ENCODE measurements around the gene UQCRC1. TPM values are rescaled to one million over a fixed set of nuclear protein-coding genes. Genes with fewer than 3 reads are reported as not detected.

The UQCRC1 gene
- total RNA-seq, 1 donor, result 131 TPM

GRCh38 chr3:48623851-48624547 lies 14.6 kb upstream of the UQCRC1 start:
- Histone ChIP-seq H3K9me3 (ENCODE audit: low read depth, low read length) (no peaks in the 10 kb centered on the region), H3K4me1 (ENCODE audit: insufficient read depth, low read length) (peaks cover 6% of the 10 kb centered on the region), H3K27me3 (ENCODE audit: insufficient read depth, low read length) (no peaks in the 10 kb centered on the region), H3K4me3 (ENCODE audit: low read length) (no peak overlapping the region)

GRCh38 chr3:48621461-48621869 lies 12.0 kb upstream of the UQCRC1 start, which contains the start of gene TMEM89:
TSS of gene TMEM89 (minus strand) at chr3:48621769. CDS start at chr3:48621756, 13 bp downstream.
- Histone ChIP-seq H3K4me1 (ENCODE audit: insufficient read depth, low read length) (peaks cover 6% of the 10 kb centered on the region), H3K27me3 (ENCODE audit: insufficient read depth, low read length) (no peaks in the 10 kb centered on the region), H3K9me3 (ENCODE audit: low read depth, low read length) (peaks cover 16% of the 10 kb centered on the region), H3K4me3 (ENCODE audit: low read length) (no peak within 1 kb of the TSS)

GRCh38 chr3:48619541-48620524 lies 10.4 kb upstream of the UQCRC1 start:
- Histone ChIP-seq H3K4me1 (ENCODE audit: insufficient read depth, low read length) (peaks cover 8% of the 10 kb centered on the region), H3K4me3 (ENCODE audit: low read length) (no peak overlapping the region), H3K27me3 (ENCODE audit: insufficient read depth, low read length) (no peaks in the 10 kb centered on the region), H3K9me3 (ENCODE audit: low read depth, low read length) (peaks cover 16% of the 10 kb centered on the region)

- Histone ChIP-seq H3K4me1 (ENCODE audit: insufficient read depth, low read length) (peaks cover 15% of the 10 kb centered on the region), H3K4me3 (ENCODE audit: low read length) (no peak overlapping the region), H3K27me3 (ENCODE audit: insufficient read depth, low read length) (no peaks in the 10 kb centered on the region)
Measured at GRCh38 chr3:48617559-48617958, 8.1 kb upstream of the UQCRC1 start.

GRCh38 chr3:48614044-48614443 lies 4.6 kb upstream of the UQCRC1 start:
- H3K9me3 ChIP-seq (ENCODE audit: low read depth, low read length), result peaks cover 16% of the 10 kb centered on the region
- no peaks in the 10 kb centered on the region for H3K27me3 ChIP-seq (ENCODE audit: insufficient read depth, low read length)
- H3K4me1 ChIP-seq (ENCODE audit: insufficient read depth, low read length), result peaks cover 22% of the 10 kb centered on the region
- no peak overlapping the region for H3K4me3 ChIP-seq (ENCODE audit: low read length)

More at GRCh38 chr3:48617559-48617958, 8.1 kb upstream of the UQCRC1 start:
- H3K9me3 ChIP-seq (ENCODE audit: low read depth, low read length), result peaks cover 16% of the 10 kb centered on the region

GRCh38 chr3:48612309-48612708 lies 2.9 kb upstream of the UQCRC1 start:
- H3K4me1 ChIP-seq (ENCODE audit: insufficient read depth, low read length), result peaks cover 34% of the 10 kb centered on the region
- no peak overlapping the region for H3K4me3 ChIP-seq (ENCODE audit: low read length)
- H3K27me3 ChIP-seq (ENCODE audit: insufficient read depth, low read length), result no peaks in the 10 kb centered on the region
- H3K9me3 ChIP-seq (ENCODE audit: low read depth, low read length), result peaks cover 4% of the 10 kb centered on the region

- no peaks in the 10 kb centered on the region for H3K27me3 ChIP-seq (ENCODE audit: insufficient read depth, low read length)
- H3K4me1 ChIP-seq (ENCODE audit: insufficient read depth, low read length), result peaks cover 19% of the 10 kb centered on the region
- H3K4me3 ChIP-seq (ENCODE audit: low read length), result no peak overlapping the region
- H3K9me3 ChIP-seq (ENCODE audit: low read depth, low read length), result no peaks in the 10 kb centered on the region
Measured at GRCh38 chr3:48607519-48607918, 1.9 kb downstream of the UQCRC1 start.

- Histone ChIP-seq H3K27me3 (ENCODE audit: insufficient read depth, low read length) (no peaks in the 10 kb centered on the region), H3K4me1 (ENCODE audit: insufficient read depth, low read length) (no peaks in the 10 kb centered on the region), H3K9me3 (ENCODE audit: low read depth, low read length) (no peaks in the 10 kb centered on the region), H3K4me3 (ENCODE audit: low read length) (no peak overlapping the region)
Measured at GRCh38 chr3:48601622-48601994, 7.8 kb downstream of the UQCRC1 start.

- no peaks in the 10 kb centered on the region for H3K27me3 ChIP-seq (ENCODE audit: insufficient read depth, low read length)
- H3K4me1 ChIP-seq (ENCODE audit: insufficient read depth, low read length), result no peaks in the 10 kb centered on the region
- H3K9me3 ChIP-seq (ENCODE audit: low read depth, low read length), result no peaks in the 10 kb centered on the region
- no peak overlapping the region for H3K4me3 ChIP-seq (ENCODE audit: low read length)
Measured at GRCh38 chr3:48600711-48601621, 8.5 kb downstream of the UQCRC1 start.

- Histone ChIP-seq H3K9me3 (ENCODE audit: low read depth, low read length) (no peaks in the 10 kb centered on the region), H3K4me3 (ENCODE audit: low read length) (no peak overlapping the region), H3K4me1 (ENCODE audit: insufficient read depth, low read length) (no peaks in the 10 kb centered on the region), H3K27me3 (ENCODE audit: insufficient read depth, low read length) (peaks cover 8% of the 10 kb centered on the region)
Measured at GRCh38 chr3:48599509-48600285, 9.7 kb downstream of the UQCRC1 start.

- Histone ChIP-seq H3K27me3 (ENCODE audit: insufficient read depth, low read length) (peaks cover 12% of the 10 kb centered on the region), H3K4me3 (ENCODE audit: low read length) (no peak overlapping the region), H3K9me3 (ENCODE audit: low read depth, low read length) (no peaks in the 10 kb centered on the region), H3K4me1 (ENCODE audit: insufficient read depth, low read length) (no peaks in the 10 kb centered on the region)
Measured at GRCh38 chr3:48599077-48599501, 10.4 kb downstream of the UQCRC1 start.

- Histone ChIP-seq H3K4me1 (ENCODE audit: insufficient read depth, low read length) (no peaks in the 10 kb centered on the region), H3K27me3 (ENCODE audit: insufficient read depth, low read length) (peaks cover 15% of the 10 kb centered on the region), H3K9me3 (ENCODE audit: low read depth, low read length) (no peaks in the 10 kb centered on the region), H3K4me3 (ENCODE audit: low read length) (no peak overlapping the region)
Measured at GRCh38 chr3:48598323-48599076, 10.9 kb downstream of the UQCRC1 start.

- peaks cover 15% of the 10 kb centered on the region for H3K27me3 ChIP-seq (ENCODE audit: insufficient read depth, low read length)
- H3K9me3 ChIP-seq (ENCODE audit: low read depth, low read length), result no peaks in the 10 kb centered on the region
- no peak overlapping the region for H3K4me3 ChIP-seq (ENCODE audit: low read length)
- H3K4me1 ChIP-seq (ENCODE audit: insufficient read depth, low read length), result no peaks in the 10 kb centered on the region
Measured at GRCh38 chr3:48597408-48597800, 12.0 kb downstream of the UQCRC1 start.

Data from mononuclear cell (primary cell).